AG09309 (cell line): Measurements from ENCODE around the gene ISCA2.

Experiments used
- DNase-seq: peaks from one replicate; pipeline ENCODE4 v3.0.0-alpha.2; 2010; ENCODE audit warnings: low read depth
- H3K4me3 ChIP-seq: 2 replicates; pipeline ENCODE4 v1.5.1; 2011; ENCODE audit warnings: mild to moderate bottlenecking, low read depth, low read length, moderate library complexity; ENCODE audit not compliant: control insufficient read depth
- TF ChIP-seq, protein P1 (sequence below): IDR thresholded peaks from 2 replicates; pipeline ENCODE4 v1.5.1; 2011; ENCODE audit warnings: mild to moderate bottlenecking, low read depth, low read length, inconsistent platforms; ENCODE audit not compliant: insufficient read depth, control insufficient read depth; ENCODE audit errors: missing control alignments

Gene ISCA2

GRCh38 chr14:74518221-74518620 lies 24.7 kb downstream of the ISCA2 start:
- TF ChIP-seq, protein P1, sequence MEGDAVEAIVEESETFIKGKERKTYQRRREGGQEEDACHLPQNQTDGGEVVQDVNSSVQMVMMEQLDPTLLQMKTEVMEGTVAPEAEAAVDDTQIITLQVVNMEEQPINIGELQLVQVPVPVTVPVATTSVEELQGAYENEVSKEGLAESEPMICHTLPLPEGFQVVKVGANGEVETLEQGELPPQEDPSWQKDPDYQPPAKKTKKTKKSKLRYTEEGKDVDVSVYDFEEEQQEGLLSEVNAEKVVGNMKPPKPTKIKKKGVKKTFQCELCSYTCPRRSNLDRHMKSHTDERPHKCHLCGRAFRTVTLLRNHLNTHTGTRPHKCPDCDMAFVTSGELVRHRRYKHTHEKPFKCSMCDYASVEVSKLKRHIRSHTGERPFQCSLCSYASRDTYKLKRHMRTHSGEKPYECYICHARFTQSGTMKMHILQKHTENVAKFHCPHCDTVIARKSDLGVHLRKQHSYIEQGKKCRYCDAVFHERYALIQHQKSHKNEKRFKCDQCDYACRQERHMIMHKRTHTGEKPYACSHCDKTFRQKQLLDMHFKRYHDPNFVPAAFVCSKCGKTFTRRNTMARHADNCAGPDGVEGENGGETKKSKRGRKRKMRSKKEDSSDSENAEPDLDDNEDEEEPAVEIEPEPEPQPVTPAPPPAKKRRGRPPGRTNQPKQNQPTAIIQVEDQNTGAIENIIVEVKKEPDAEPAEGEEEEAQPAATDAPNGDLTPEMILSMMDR, result no peak
- H3K4me3 ChIP-seq, result no peak overlapping the region
- DNase-seq, result no peak

DNA sequence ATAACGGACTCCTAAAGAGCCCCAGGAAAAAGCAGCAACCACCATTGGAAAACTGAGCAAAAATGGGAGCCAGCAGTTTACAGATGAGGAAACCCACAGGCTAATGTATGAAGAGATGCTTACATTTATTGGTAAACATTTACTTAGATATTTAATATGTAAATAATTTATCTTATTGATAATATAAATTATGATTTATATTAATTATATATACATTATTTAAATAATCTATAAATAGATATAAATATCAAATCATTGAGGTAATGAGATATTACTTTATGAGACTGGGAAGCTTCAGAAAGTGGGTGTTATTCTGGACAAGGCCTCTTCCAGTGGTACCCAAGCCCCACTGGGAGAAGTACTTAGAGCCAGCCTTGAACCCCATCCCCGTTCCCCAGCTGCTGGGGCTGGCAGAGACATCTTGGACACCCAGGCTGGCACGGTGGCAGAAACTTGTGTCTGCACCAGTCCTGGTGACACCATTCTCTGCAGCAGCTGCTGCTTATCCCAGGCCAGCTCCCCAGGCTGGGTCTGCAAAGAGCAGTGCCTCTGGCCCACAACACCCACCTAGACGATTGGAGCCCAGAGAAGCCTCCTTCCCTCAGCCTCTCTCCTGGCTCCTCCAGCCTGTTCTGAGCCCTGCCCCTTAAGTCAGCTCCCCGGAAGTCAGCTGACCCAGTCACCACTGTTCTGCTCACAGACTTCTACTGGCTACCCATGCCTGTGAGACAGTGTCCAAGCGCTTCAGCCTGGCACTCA lies 25.9 kb downstream of the ISCA2 start:
- TF ChIP-seq, protein P1, result no peak
- DNase-seq, result no peak
- no peak overlapping the region for H3K4me3 ChIP-seq

GRCh38 chr14:74521756-74522155 lies 28.2 kb downstream of the ISCA2 start:
- H3K4me3 ChIP-seq, result no peak overlapping the region
- TF ChIP-seq, protein P1, result no peak
- DNase-seq, result no peak

GRCh38 chr14:74522740-74523139 lies 29.2 kb downstream of the ISCA2 start:
- TF ChIP-seq, protein P1, result no peak
- no peak for DNase-seq
- no peak overlapping the region for H3K4me3 ChIP-seq

GRCh38 chr14:74524076-74524811 lies 30.7 kb downstream of the ISCA2 start:
- no peak for DNase-seq

DNA sequence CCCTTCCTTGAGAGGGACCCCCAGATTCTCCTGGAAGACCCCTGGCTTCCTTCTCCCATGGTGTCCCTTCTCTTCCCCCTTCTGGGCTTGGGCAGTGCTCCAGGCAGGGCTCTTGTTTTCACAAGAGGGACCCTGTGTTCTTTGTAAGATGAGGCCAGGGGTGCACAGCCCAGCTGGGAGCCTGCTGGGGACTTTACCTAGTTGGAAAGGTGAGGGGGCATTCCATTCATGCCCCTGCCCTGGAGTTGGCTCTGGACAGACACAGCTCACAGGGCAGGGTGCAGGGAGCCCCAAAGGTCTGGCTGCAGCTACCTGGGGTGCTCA lies 31.2 kb downstream of the ISCA2 start:
- TF ChIP-seq, protein P1, result no peak
- DNase-seq, result no peak
- H3K4me3 ChIP-seq, result no peak overlapping the region

More at GRCh38 chr14:74524076-74524811, 30.7 kb downstream of the ISCA2 start:
- H3K4me3 ChIP-seq, result no peak overlapping the region
- TF ChIP-seq, protein P1, result no peak
